GM23338 (cell line): Measurements from ENCODE around the gene KAZN. TPM values are rescaled to one million over a fixed set of nuclear protein-coding genes. Genes with fewer than 3 reads are reported as not detected.

Source experiments
- ATAC-seq: fragments of 200-7000 bp; cut with Tn5 transposase; 3 replicates; pipeline ENCODE4 v1.9.1; 2020
- DNase-seq: peaks from one replicate; pipeline ENCODE4 v3.0.0-alpha.2; 2015; ENCODE audit warnings: low spot score
- H2AFZ ChIP-seq: fragments of 200-600 bp; sonication (generic); 2 replicates; pipeline ENCODE4 v1.8.0; 2016; ENCODE audit warnings: antibody characterized with exemption, mild to moderate bottlenecking, moderate library complexity
- H3F3A ChIP-seq: fragments of 200-600 bp; sonication (generic); replicated peaks from 2 replicates; pipeline ENCODE4 v1.8.0; 2017; ENCODE audit warnings: antibody characterized with exemption, mixed run types, low read depth
- H3K27ac ChIP-seq: fragments of 200-600 bp; sonication (generic); 2 replicates; pipeline ENCODE4 v1.6.1; 2016; ENCODE audit warnings: low read depth
- H3K27me3 ChIP-seq: fragments of 200-600 bp; sonication (generic); 2 replicates; pipeline ENCODE4 v1.8.0; 2016; ENCODE audit warnings: mild to moderate bottlenecking, mixed run types, moderate library complexity; ENCODE audit not compliant: insufficient read depth
- H3K36me3 ChIP-seq: fragments of 200-600 bp; sonication (generic); 2 replicates; pipeline ENCODE4 v1.8.0; 2016; ENCODE audit warnings: mild to moderate bottlenecking; ENCODE audit not compliant: insufficient read depth
- H3K4me1 ChIP-seq: fragments of 200-600 bp; sonication (generic); 2 replicates; pipeline ENCODE4 v1.8.0; 2016; ENCODE audit warnings: mild to moderate bottlenecking, moderate library complexity; ENCODE audit not compliant: insufficient read depth
- H3K4me2 ChIP-seq: fragments of 200-600 bp; sonication (generic); 2 replicates; pipeline ENCODE4 v1.7.1; 2017; ENCODE audit warnings: mixed run types
- H3K4me3 ChIP-seq: fragments of 200-600 bp; sonication (generic); 2 replicates; pipeline ENCODE4 v1.6.1; 2016; ENCODE audit warnings: mixed run types
- H3K79me2 ChIP-seq: fragments of 200-600 bp; sonication (generic); replicated peaks from 2 replicates; pipeline ENCODE4 v1.8.0; 2017; ENCODE audit warnings: mild to moderate bottlenecking; ENCODE audit not compliant: insufficient read depth
- H3K9me2 ChIP-seq: fragments of 200-600 bp; sonication (generic); 2 replicates; pipeline ENCODE4 v1.8.0; 2017; ENCODE audit not compliant: insufficient read depth
- H4K20me1 ChIP-seq: fragments of 200-600 bp; sonication (generic); replicated peaks from 2 replicates; pipeline ENCODE4 v1.8.0; 2017; ENCODE audit warnings: mild to moderate bottlenecking; ENCODE audit not compliant: insufficient read depth
- H3K27ac Mint-ChIP-seq: 2 replicates; pipeline ENCODE4 v1.8.0; 2020; ENCODE audit warnings: inconsistent platforms, mild to moderate bottlenecking, moderate library complexity, mixed read lengths
- H3K27me3 Mint-ChIP-seq: 3 replicates; pipeline ENCODE4 v1.8.0; 2022; ENCODE audit warnings: low read depth, mild to moderate bottlenecking, moderate library complexity, mixed read lengths, inconsistent platforms; ENCODE audit not compliant: insufficient read depth, poor library complexity
- H3K36me3 Mint-ChIP-seq: 3 replicates; pipeline ENCODE4 v1.8.0; 2021; ENCODE audit warnings: low read depth, mild to moderate bottlenecking, inconsistent platforms, moderate library complexity, mixed read lengths
- H3K4me1 Mint-ChIP-seq: 3 replicates; pipeline ENCODE4 v1.8.0; 2020; ENCODE audit warnings: mild to moderate bottlenecking, inconsistent platforms, mixed read lengths
- H3K4me3 Mint-ChIP-seq: 3 replicates; pipeline ENCODE4 v1.8.0; 2021; ENCODE audit warnings: moderate library complexity, mild to moderate bottlenecking, inconsistent platforms, mixed read lengths
- H3K9me3 Mint-ChIP-seq: 3 replicates; pipeline ENCODE4 v1.8.0; 2020; ENCODE audit warnings: moderate library complexity, mild to moderate bottlenecking, inconsistent platforms, mixed read lengths
- CREB1 ChIP-seq: fragments of 250-450 bp; sonication (Bioruptor Pico); IDR thresholded peaks from 2 replicates; pipeline ENCODE4 v1.5.0; 2020; ENCODE audit warnings: low read depth, mild to moderate bottlenecking, moderate library complexity
- EZH2 ChIP-seq: fragments of 200-600 bp; sonication (generic); IDR thresholded peaks from one replicate; pipeline ENCODE4 v1.8.0; 2017; ENCODE audit warnings: antibody characterized with exemption, mild to moderate bottlenecking, low read depth; ENCODE audit not compliant: unreplicated experiment
- EZH2phosphoT487 ChIP-seq: fragments of 200-600 bp; sonication (generic); IDR thresholded peaks from one replicate; pipeline ENCODE4 v1.8.1; 2018; ENCODE audit warnings: antibody characterized with exemption; ENCODE audit not compliant: unreplicated experiment
- JUNB ChIP-seq: IDR thresholded peaks from one replicate; pipeline ENCODE4 v1.6.1; 2016; ENCODE audit warnings: antibody characterized with exemption; ENCODE audit not compliant: unreplicated experiment
- POLR2AphosphoS5 ChIP-seq: IDR thresholded peaks from 2 replicates; pipeline ENCODE4 v1.6.1; 2016; ENCODE audit warnings: antibody characterized with exemption, low read depth
- STAT1 ChIP-seq: IDR thresholded peaks from one replicate; pipeline ENCODE4 v1.6.1; 2016; ENCODE audit warnings: antibody characterized with exemption; ENCODE audit not compliant: unreplicated experiment
- ZNF114 ChIP-seq: fragments of 250-450 bp; sonication (Bioruptor Pico); IDR thresholded peaks from 2 replicates; pipeline ENCODE4 v1.5.0; 2020; ENCODE audit warnings: mild to moderate bottlenecking, moderate library complexity
- ZNF331 ChIP-seq: fragments of 250-450 bp; sonication (Bioruptor Pico); IDR thresholded peaks from 2 replicates; pipeline ENCODE4 v1.5.0; 2020; ENCODE audit warnings: low read depth, mild to moderate bottlenecking, moderate library complexity
- polyA plus RNA-seq: library from polyadenylated mRNA; unstranded; fragments of >200 nt; fragmentation: Nextera tagmentation; extraction: Ambion mirVana; gene quantifications from 2 replicates; pipeline ENCODE4 v1.2.1, GENCODE V29; 2016
- total RNA-seq: library from RNA; depleted of rRNA; stranded (reverse); fragments of >200 nt; shearing (Covaris generic); gene quantifications from 2 replicates; pipeline ENCODE4 v1.2.3, GENCODE V29; 2014
- TF ChIP-seq, protein P1 (sequence below), 2 experiments: fragments of 200-600 bp in 1 of 2; sonication (generic) in 1 of 2; conservative IDR thresholded peaks; 2 replicates each; pipeline versions ENCODE4 v1.5.1 to v1.6.1; 2016 to 2017; ENCODE audit warnings: antibody characterized with exemption in 2 of 2, low read depth in 2 of 2, mild to moderate bottlenecking in 2 of 2, moderate library complexity in 1 of 2
- TF ChIP-seq, protein P2 (sequence below): IDR thresholded peaks from 2 replicates; pipeline ENCODE4 v1.6.1; 2016; ENCODE audit warnings: antibody characterized with exemption
- TF ChIP-seq, protein P3 (sequence below): IDR thresholded peaks from one replicate; pipeline ENCODE4 v1.6.1; 2018; ENCODE audit warnings: antibody characterized with exemption; ENCODE audit not compliant: unreplicated experiment

Gene KAZN
- total and polyA plus RNA-seq, 2 experiments from 2014 or later, result 9.9 to 15.0 TPM

DNA sequence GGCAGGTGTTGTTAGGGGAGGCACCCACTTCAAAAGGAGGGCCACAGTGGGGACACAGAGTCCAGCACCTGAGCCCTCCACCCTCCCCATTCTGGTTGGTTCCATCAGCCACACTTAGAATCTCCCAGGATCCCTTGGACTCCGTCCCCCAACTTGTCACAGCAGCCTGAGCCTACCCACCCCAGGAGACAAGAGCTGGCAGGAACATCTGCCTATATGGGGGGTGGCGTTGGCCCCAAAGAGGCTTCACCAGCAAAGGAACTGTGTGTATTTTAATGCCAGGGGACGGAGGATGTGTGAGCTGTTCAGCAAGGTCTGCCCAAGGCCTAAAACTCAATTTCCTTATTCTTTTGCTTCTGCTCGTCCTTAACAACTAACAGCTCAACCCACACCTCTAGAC is 468.7 kb downstream of the KAZN start:
- ATAC-seq, result no peak
- TF ChIP-seq, protein P1, sequence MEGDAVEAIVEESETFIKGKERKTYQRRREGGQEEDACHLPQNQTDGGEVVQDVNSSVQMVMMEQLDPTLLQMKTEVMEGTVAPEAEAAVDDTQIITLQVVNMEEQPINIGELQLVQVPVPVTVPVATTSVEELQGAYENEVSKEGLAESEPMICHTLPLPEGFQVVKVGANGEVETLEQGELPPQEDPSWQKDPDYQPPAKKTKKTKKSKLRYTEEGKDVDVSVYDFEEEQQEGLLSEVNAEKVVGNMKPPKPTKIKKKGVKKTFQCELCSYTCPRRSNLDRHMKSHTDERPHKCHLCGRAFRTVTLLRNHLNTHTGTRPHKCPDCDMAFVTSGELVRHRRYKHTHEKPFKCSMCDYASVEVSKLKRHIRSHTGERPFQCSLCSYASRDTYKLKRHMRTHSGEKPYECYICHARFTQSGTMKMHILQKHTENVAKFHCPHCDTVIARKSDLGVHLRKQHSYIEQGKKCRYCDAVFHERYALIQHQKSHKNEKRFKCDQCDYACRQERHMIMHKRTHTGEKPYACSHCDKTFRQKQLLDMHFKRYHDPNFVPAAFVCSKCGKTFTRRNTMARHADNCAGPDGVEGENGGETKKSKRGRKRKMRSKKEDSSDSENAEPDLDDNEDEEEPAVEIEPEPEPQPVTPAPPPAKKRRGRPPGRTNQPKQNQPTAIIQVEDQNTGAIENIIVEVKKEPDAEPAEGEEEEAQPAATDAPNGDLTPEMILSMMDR (conservative IDR thresholded peaks at IDR 0.05; ENCODE audit: low read depth in 2 of 2), result no peak
- TF ChIP-seq EZH2phosphoT487 (no peak), STAT1 (no peak), JUNB (no peak), EZH2 (no peak), POLR2AphosphoS5 (no peak), ZNF114 (CRISPR knock-in tag) (no peak), CREB1 (CRISPR knock-in tag) (no peak), ZNF331 (CRISPR knock-in tag) (no peak)
- TF ChIP-seq, protein P2, sequence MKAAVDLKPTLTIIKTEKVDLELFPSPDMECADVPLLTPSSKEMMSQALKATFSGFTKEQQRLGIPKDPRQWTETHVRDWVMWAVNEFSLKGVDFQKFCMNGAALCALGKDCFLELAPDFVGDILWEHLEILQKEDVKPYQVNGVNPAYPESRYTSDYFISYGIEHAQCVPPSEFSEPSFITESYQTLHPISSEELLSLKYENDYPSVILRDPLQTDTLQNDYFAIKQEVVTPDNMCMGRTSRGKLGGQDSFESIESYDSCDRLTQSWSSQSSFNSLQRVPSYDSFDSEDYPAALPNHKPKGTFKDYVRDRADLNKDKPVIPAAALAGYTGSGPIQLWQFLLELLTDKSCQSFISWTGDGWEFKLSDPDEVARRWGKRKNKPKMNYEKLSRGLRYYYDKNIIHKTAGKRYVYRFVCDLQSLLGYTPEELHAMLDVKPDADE, result no peak
- TF ChIP-seq, protein P3, sequence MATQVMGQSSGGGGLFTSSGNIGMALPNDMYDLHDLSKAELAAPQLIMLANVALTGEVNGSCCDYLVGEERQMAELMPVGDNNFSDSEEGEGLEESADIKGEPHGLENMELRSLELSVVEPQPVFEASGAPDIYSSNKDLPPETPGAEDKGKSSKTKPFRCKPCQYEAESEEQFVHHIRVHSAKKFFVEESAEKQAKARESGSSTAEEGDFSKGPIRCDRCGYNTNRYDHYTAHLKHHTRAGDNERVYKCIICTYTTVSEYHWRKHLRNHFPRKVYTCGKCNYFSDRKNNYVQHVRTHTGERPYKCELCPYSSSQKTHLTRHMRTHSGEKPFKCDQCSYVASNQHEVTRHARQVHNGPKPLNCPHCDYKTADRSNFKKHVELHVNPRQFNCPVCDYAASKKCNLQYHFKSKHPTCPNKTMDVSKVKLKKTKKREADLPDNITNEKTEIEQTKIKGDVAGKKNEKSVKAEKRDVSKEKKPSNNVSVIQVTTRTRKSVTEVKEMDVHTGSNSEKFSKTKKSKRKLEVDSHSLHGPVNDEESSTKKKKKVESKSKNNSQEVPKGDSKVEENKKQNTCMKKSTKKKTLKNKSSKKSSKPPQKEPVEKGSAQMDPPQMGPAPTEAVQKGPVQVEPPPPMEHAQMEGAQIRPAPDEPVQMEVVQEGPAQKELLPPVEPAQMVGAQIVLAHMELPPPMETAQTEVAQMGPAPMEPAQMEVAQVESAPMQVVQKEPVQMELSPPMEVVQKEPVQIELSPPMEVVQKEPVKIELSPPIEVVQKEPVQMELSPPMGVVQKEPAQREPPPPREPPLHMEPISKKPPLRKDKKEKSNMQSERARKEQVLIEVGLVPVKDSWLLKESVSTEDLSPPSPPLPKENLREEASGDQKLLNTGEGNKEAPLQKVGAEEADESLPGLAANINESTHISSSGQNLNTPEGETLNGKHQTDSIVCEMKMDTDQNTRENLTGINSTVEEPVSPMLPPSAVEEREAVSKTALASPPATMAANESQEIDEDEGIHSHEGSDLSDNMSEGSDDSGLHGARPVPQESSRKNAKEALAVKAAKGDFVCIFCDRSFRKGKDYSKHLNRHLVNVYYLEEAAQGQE, result no peak
- Histone ChIP-seq H3K4me2 (no peak overlapping the region), H3K27me3 (no peaks in the 10 kb centered on the region), H3K4me3 (no peak overlapping the region), H3K9me2 (no peaks in the 10 kb centered on the region), H2AFZ (no peak overlapping the region), H3K4me1 (no peaks in the 10 kb centered on the region), H3K27ac (no peak overlapping the region), H4K20me1 (no peaks in the 10 kb centered on the region), H3K79me2 (no peaks in the 10 kb centered on the region), H3F3A (no peaks in the 10 kb centered on the region), H3K36me3 (no peaks in the 10 kb centered on the region)
- H3K27ac Mint-ChIP-seq, result no peak overlapping the region
- H3K4me3 Mint-ChIP-seq, result no peak overlapping the region
- H3K9me3 Mint-ChIP-seq, result peaks cover 3% of the 10 kb centered on the region; the same call in 2 of the 3 replicates
- DNase-seq, result no peak
- H3K36me3 Mint-ChIP-seq, result peaks cover 5% of the 10 kb centered on the region
- H3K27me3 Mint-ChIP-seq, result no peaks in the 10 kb centered on the region
- H3K4me1 Mint-ChIP-seq, result no peaks in the 10 kb centered on the region
